GM18868 (cell line): ENCODE results near the gene KNL1.
"Not testable (repeated sequence)": the region's sequence is repeated elsewhere in the genome, so short reads cannot be mapped to it uniquely, and the experiment has no call there.

ENCODE experiments used
- ATAC-seq: cut with Tn5 transposase; IDR thresholded peaks from one replicate; pipeline ENCODE4 v1.9.1; 2021; ENCODE audit warnings: mild to moderate bottlenecking, moderate library complexity; ENCODE audit not compliant: unreplicated experiment

Gene KNL1, protein sequence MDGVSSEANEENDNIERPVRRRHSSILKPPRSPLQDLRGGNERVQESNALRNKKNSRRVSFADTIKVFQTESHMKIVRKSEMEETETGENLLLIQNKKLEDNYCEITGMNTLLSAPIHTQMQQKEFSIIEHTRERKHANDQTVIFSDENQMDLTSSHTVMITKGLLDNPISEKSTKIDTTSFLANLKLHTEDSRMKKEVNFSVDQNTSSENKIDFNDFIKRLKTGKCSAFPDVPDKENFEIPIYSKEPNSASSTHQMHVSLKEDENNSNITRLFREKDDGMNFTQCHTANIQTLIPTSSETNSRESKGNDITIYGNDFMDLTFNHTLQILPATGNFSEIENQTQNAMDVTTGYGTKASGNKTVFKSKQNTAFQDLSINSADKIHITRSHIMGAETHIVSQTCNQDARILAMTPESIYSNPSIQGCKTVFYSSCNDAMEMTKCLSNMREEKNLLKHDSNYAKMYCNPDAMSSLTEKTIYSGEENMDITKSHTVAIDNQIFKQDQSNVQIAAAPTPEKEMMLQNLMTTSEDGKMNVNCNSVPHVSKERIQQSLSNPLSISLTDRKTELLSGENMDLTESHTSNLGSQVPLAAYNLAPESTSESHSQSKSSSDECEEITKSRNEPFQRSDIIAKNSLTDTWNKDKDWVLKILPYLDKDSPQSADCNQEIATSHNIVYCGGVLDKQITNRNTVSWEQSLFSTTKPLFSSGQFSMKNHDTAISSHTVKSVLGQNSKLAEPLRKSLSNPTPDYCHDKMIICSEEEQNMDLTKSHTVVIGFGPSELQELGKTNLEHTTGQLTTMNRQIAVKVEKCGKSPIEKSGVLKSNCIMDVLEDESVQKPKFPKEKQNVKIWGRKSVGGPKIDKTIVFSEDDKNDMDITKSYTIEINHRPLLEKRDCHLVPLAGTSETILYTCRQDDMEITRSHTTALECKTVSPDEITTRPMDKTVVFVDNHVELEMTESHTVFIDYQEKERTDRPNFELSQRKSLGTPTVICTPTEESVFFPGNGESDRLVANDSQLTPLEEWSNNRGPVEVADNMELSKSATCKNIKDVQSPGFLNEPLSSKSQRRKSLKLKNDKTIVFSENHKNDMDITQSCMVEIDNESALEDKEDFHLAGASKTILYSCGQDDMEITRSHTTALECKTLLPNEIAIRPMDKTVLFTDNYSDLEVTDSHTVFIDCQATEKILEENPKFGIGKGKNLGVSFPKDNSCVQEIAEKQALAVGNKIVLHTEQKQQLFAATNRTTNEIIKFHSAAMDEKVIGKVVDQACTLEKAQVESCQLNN (N-terminal part only)

GRCh38 chr15:40593588-40594428 lies at the start of gene KNL1:
Gene KNL1, plus strand, starts transcription at chr15:40594249. Its CDS starts 8,683 bp downstream, at chr15:40602932.
- ATAC-seq, result peak; percentile 73

- no peak for ATAC-seq
Measured at GRCh38 chr15:40545457-40545856, 48.6 kb upstream of the KNL1 start.

GRCh38 chr15:40548610-40549009 lies 45.4 kb upstream of the KNL1 start:
- ATAC-seq, result no peak

- peak; percentile 7 for ATAC-seq
Measured at GRCh38 chr15:40549894-40550293, 44.2 kb upstream of the KNL1 start.

DNA sequence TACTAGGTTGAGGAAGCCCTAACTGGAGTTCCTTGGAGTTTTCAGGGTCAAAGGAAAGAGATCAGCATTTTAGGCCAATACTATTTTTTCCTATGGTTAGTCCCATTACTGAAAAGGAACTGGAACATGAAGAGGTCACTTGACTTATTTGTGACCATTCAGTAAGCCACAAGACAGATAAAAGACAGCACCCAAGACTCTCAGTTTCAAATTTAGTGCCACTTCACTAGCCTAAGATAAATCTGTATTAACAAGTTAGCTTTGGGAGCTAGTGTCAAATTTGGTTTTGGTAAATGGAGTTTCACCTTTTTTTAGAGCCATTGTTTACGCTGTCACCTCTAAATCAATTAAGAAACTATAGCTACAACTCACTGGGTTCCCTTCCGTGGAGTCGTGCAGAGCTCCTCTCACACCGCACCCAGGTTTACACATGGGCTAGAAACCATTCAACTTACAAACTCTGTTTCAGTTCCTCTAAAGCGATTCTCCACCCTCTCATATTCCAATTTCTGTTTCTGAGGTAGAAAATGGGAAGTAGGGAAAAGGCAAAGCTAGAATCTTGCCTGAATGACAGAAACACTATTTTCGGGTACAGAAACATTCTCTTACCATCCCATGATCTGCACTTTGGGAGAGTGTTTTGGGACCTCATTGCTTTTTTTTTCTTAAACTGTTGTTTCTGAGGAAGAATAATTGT lies 43.6 kb upstream of the KNL1 start:
- ATAC-seq, result peak; percentile 88

DNA sequence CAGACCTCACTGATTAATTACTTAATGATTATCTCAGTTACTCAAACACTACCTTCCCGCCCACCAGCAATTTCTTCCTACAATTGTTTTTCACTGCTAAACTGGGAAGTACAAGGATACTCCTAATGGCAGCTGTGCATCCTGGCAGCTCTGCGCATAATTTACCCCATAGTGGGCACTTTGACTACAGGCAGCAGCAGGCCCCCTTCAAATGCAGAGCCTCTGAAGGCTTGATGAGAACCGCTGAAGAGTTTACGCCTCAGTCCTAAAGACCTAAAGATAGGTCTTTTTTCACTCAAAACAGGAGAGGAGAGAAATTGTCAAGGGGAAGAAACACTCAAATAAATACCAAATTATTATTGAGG lies 39.9 kb upstream of the KNL1 start:
- ATAC-seq, result no peak

DNA sequence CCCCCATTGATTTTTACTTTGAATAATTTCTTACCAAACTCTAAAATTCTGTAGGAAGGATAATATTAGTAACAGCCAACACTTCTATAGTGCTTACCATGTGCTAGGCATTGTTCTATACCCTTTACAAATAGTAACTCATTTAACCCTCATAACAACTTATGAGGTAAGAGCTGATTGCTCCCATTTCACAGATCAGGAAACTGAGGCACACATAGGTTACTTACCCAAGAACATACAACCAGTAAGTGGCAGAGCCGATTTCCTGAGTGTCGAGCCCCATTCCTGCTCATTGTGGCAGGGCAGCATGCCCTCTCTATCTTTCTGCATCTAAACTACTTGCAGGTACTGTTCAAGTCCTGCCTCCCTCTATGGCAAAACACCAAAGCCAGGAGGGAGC lies 38.2 kb upstream of the KNL1 start:
- ATAC-seq, result no peak

GRCh38 chr15:40558952-40559742 lies 34.9 kb upstream of the KNL1 start:
- no peak for ATAC-seq

DNA sequence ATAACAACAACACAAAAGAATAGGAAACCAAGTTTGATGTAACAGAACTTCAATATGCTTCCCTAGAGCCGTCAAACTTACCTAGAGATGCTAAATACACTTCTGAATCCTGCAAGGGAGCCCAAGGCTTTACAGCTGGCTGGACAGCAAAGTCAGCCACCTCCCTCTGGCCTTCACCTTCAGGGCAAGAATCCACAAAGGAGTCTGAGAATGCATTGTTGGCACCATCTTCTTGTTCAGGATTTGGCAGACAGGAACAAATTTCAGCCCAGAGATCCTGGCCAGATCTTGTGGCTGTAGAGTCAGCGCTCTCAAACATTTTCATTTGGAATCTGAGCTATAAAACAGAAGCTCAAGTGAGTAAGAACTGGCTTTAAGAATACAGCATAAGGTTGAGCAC lies 31.4 kb upstream of the KNL1 start:
- ATAC-seq, result no peak

DNA sequence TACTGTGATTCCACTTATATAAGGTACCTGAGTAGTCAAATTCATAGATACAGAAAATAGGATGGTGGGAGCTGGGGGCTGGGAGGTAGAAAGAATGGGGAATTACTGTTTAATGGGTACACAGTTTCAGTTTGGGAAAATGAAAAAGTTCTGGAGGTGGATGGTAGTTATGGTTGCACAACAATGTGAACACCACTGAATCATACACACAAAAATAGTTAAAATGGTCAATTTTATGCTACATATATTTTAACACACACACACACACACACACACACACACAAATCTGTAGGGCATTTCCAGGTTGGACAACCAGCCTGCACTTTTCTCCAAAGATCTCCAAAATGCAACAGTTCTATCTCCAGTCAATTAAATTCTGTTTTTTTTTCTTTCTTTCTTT lies 30.6 kb upstream of the KNL1 start:
- ATAC-seq, result no peak

GRCh38 chr15:40564591-40565332 lies 29.3 kb upstream of the KNL1 start, which contains the start of gene CCDC32:
Gene CCDC32, minus strand, starts transcription at chr15:40565042. Its CDS starts 2,027 bp downstream, at chr15:40563015.
- ATAC-seq, result peak; percentile 97

DNA sequence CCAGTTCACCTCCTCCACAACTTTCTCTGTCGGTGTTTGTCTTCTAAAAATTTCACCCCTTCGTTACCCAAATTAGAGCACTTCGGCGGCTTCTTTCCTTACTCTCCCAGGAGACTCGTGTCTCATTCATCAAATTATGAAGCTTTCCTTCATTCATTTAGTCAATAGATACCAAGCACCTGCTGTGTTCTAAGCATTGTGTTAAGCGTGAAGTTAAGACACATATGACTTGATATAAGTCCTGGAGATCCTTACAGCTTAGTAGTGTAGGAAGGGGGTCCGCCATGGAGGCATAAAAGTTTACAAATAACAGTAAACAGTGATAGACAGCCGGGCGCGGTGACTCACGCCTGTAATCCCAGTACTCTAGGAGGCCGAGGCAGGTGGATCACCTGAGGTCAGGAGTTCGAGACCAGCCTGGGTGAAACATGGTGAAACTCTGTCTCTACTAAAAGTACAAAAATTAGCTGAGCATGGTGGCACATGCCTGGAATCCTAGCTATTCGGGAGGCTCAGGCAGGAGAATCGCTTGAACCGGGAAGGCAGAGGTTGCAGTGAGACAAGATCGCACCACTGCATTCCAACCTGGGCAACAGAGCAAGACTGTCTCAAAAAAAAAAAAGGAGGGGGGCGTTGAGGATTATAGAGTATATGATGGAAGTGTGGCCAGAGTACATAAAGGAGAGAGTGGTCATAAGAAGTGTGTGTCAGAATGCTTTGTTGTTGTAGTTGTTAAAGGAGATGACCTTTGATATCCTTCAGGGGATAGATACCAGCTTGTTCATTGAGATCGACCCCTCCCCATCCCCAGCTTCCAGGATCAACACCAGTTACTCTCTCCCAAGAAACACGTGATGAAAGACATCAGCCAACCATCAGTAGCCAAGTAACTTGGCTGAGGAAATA lies 28.5 kb upstream of the KNL1 start:
- no peak for ATAC-seq

DNA sequence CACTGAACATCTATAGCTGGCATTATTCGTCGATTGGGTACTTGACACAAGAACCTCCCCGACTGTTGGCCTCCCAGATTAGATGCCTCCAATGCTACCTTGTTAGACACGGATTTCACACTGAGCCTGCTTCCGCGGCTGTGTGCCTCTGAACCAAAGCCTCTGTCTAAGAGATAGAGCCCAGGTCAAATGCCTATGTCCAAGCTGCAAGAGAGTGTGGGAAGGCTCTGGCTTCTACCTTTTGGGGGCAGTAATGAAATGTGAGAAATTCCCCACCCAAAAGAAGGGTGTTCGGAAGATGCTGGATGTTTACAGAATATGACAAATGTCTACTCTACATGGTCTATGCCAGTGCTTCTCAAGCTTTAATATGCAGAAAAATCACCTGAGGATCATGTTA lies 26.9 kb upstream of the KNL1 start:
- no peak for ATAC-seq

DNA sequence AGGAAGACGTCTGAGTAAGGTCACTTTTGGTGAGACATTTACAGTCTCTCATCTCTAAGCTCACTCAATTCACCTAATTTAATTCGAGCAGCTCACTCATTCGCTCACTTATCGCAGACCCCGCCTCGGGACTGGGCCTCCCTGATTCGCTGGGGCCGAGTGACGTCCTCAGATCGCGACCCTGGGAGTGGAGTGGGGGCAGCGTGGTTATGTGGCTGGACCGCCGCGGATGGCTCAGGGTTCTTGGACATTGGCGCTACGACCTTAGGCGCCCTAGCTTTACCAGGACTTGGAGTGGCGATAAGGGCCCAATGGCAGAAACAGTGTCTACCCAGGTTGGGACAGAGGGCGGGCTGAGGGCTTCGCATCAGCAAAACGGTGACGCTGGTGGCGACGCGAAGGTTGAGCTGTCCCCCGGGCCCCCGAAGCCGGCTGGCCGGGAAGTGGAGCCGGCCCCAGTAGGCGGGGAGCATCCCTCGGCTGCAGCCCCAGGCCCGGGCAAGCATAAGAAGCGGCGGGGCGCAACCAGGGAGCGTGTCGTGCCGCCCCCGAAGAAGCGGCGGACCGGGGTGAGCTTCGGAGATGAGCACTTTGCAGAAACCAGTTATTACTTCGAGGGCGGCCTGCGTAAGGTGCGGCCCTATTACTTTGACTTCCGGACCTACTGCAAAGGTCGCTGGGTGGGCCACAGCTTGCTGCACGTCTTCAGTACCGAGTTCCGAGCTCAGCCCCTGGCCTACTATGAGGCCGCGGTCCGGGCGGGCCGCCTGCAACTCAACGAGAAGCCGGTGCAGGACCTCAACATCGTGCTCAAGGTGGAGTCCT lies 24.7 kb upstream of the KNL1 start, which contains the start of gene RPUSD2:
Gene RPUSD2 (plus strand): TSS at position 171 of the 825 bp plus-strand sequence. CDS start 39 bp downstream, at position 210.
- peak; percentile 47 for ATAC-seq

- no peak for ATAC-seq
Measured at GRCh38 chr15:40575113-40575512, 18.9 kb upstream of the KNL1 start.

DNA sequence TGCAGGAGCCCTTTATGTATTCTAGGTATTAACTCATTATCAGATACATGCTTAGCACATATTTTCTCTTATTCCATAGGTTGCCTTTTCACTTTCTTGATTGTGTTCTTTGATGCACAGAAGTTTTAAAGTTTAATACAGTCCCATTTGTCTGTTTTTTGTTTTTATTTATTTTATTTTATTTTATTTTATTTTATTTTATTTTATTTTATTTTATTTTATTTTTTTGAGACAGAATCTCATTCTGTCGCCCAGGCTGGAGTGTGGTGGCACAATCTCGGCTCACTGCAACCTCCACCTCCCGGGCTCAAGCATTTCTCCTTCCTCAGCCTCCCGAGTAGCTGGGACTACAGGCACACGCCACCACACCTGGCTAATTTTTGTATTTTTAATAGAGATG lies 17.1 kb upstream of the KNL1 start:
- not testable (repeated sequence) for ATAC-seq
